Effector CD8-positive, alpha-beta T cell (primary cell): ENCODE results near the gene PITPNM1.

Source experiments
- DNase-seq: peaks from one replicate; lab custom pipeline; 2025; lab: John Stamatoyannopoulos, UW

Gene PITPNM1

GRCh38 chr11:67503119-67504004, 1.8 kb downstream of the PITPNM1 start:
- DNase-seq: no peak

- no peak for DNase-seq
These were observed 2.7 kb downstream of the PITPNM1 start for GRCh38 chr11:67502328-67502979.

- no peak for DNase-seq
These were observed 3.3 kb downstream of the PITPNM1 start for GRCh38 chr11:67501854-67502253.

- DNase-seq: no peak
These were observed 4.1 kb downstream of the PITPNM1 start for GRCh38 chr11:67500831-67501715.

GRCh38 chr11:67500484-67500821, 4.7 kb downstream of the PITPNM1 start:
- DNase-seq: no peak

- no peak for DNase-seq
These were observed 5.2 kb downstream of the PITPNM1 start for GRCh38 chr11:67499808-67500483.

GRCh38 chr11:67498544-67498972, 6.6 kb downstream of the PITPNM1 start:
- no peak for DNase-seq

GRCh38 chr11:67497656-67498291, 7.4 kb downstream of the PITPNM1 start:
- DNase-seq: no peak

GRCh38 chr11:67496113-67496512, 9.1 kb downstream of the PITPNM1 start:
- no peak for DNase-seq

- no peak for DNase-seq
These were observed 9.7 kb downstream of the PITPNM1 start for GRCh38 chr11:67495234-67496005.

- no peak for DNase-seq
These were observed 10.6 kb downstream of the PITPNM1 start for GRCh38 chr11:67494371-67495233.

GRCh38 chr11:67493548-67494370, 11.4 kb downstream of the PITPNM1 start:
- DNase-seq: no peak

- no peak for DNase-seq
These were observed 12.2 kb downstream of the PITPNM1 start for GRCh38 chr11:67492801-67493547.

- DNase-seq: no peak
These were observed 13.0 kb downstream of the PITPNM1 start for GRCh38 chr11:67492069-67492727.

GRCh38 chr11:67491276-67492068, 13.7 kb downstream of the PITPNM1 start:
- no peak for DNase-seq

GRCh38 chr11:67490727-67491065, 14.5 kb downstream of the PITPNM1 start:
- no peak for DNase-seq
